ENCODE data around the gene ANKRD33. TPM values are rescaled to one million over a fixed set of nuclear protein-coding genes. Genes with fewer than 3 reads are reported as not detected.

The ANKRD33 gene
- polyA plus RNA-seq, 1 of the 3 experiments (the other 2 are of a cell fraction): not detected

GRCh38 chr12:51868821-51869495 is 18.9 kb upstream of the ANKRD33 start (continued):
- no peak for TF ChIP-seq USF2 (IDR thresholded peaks at IDR 0.05; ENCODE audit: borderline replicate concordance, low read depth, low read length)
- TF ChIP-seq MAX (IDR thresholded peaks at IDR 0.05; ENCODE audit: low read depth): no peak
- no peak for TF ChIP-seq RFX5 (IDR thresholded peaks at IDR 0.05; ENCODE audit: low read length)
- TF ChIP-seq CHD2 (IDR thresholded peaks at IDR 0.05; ENCODE audit: low read length, partially characterized antibody): peak; percentile 66
- TF ChIP-seq SMC3 (IDR thresholded peaks at IDR 0.05; ENCODE audit: low read depth, low read length): no peak

- H3K4me2 ChIP-seq: peak overlapping the region; percentile 69; the same call in 1 of the 2 replicates
- H3K9me3 ChIP-seq: no peaks in the 10 kb centered on the region
- ChIA-PET CTCF (interaction anchor here (1.0 to 18.2 kb wide), 7 partner anchors 20 to 451 kb away, joined by 3 to 194 read pairs (median 4); a partner anchor contains a TSS), POLR2A (interaction anchor here (1.4 kb wide), 1 partner anchor 42 kb away, joined by 4 read pairs; no protein-coding TSS in a partner anchor)
- H4K20me1 ChIP-seq (ENCODE audit: insufficient read depth): no peaks in the 10 kb centered on the region
- H3K9ac ChIP-seq: no peak overlapping the region
- H3K4me3 ChIP-seq (ENCODE audit: low read depth in 2 of 2, low read length in 1 of 2): peak overlapping the region; percentile 16 to 40; a peak in 2 of 4 replicates
- 60% methylated on average over 18 of the region's 20 CpGs for WGBS (ENCODE audit: low lambda C conversion rate)
- no peak for DNase-seq
- H3F3A ChIP-seq (replicated peaks; ENCODE audit: insufficient read depth): no peaks in the 10 kb centered on the region
- peaks cover 0 to 63% of the 10 kb centered on the region in 2 experiments; a peak in 1 of 4 replicates for H3K4me1 ChIP-seq (ENCODE audit: control insufficient read depth in 1 of 2, insufficient read depth in 2 of 2, low read depth in 1 of 2, low read length in 1 of 2)
- H2AFZ ChIP-seq (ENCODE audit: low read depth): peak overlapping the region; percentile 76; the same call in 1 of the 2 replicates
- H3K9me2 ChIP-seq: no peaks in the 10 kb centered on the region
- no peak overlapping the region; a peak in 1 of 4 replicates for H3K27ac ChIP-seq (ENCODE audit: low read depth in 2 of 2, low read length in 1 of 2)
- no peaks in the 10 kb centered on the region for H3K79me2 ChIP-seq (ENCODE audit: insufficient read depth)
- no peaks in the 10 kb centered on the region; the same call in 1 of the 2 replicates for H3K27me3 ChIP-seq (ENCODE audit: insufficient read depth)
- H3K36me3 ChIP-seq (replicated peaks in 1 of 2; ENCODE audit: control insufficient read depth in 1 of 2, insufficient read depth in 2 of 2, low read length in 1 of 2): no peaks in the 10 kb centered on the region
- TF ChIP-seq RCOR1 (IDR thresholded peaks at IDR 0.05; ENCODE audit: low read length): no peak
- no peak for TF ChIP-seq TAF1 (IDR thresholded peaks at IDR 0.05; ENCODE audit: borderline replicate concordance, low read depth, low read length)
- TF ChIP-seq TCF12 (IDR thresholded peaks at IDR 0.05): no peak
- TF ChIP-seq CTCF (IDR thresholded peaks at IDR 0.05): no peak
- TF ChIP-seq GATA2 (CRISPR knock-in tag; IDR thresholded peaks at IDR 0.05): no peak
- TF ChIP-seq JUND (IDR thresholded peaks at IDR 0.05): no peak
- TF ChIP-seq NRF1 (IDR thresholded peaks at IDR 0.05; ENCODE audit: low read depth, low read length): no peak
- no peak for TF ChIP-seq USF2 (IDR thresholded peaks at IDR 0.05; ENCODE audit: borderline replicate concordance, low read depth, low read length)
- TF ChIP-seq YY1 (IDR thresholded peaks at IDR 0.05; ENCODE audit: low read depth): no peak
- TF ChIP-seq EZH2phosphoT487 (IDR thresholded peaks at IDR 0.05; ENCODE audit: borderline replicate concordance, low read depth): no peak
- no peak for TF ChIP-seq FOXM1 (IDR thresholded peaks at IDR 0.05; ENCODE audit: low read depth)
These were observed 18.4 kb upstream of the ANKRD33 start for GRCh38 chr12:51869496-51869865.

All from SK-N-SH (cell line).